GM12875 (cell line): ENCODE results near the gene KHDC4.

Experiments
- H3K4me3 ChIP-seq: one replicate; pipeline ENCODE4 v1.5.1; 2011; ENCODE audit warnings: low read depth, low read length, control low read depth
- TF ChIP-seq, protein P1 (sequence below): IDR thresholded peaks from 2 replicates; pipeline ENCODE4 v1.5.1; 2011; ENCODE audit warnings: low read depth, mild to moderate bottlenecking, control low read depth, inconsistent platforms, low read length, moderate library complexity, borderline replicate concordance; ENCODE audit not compliant: insufficient read depth

The KHDC4 gene

GRCh38 chr1:155882235-155882634 is 52.0 kb downstream of the KHDC4 start:
- no peak overlapping the region for H3K4me3 ChIP-seq
- TF ChIP-seq, protein P1, sequence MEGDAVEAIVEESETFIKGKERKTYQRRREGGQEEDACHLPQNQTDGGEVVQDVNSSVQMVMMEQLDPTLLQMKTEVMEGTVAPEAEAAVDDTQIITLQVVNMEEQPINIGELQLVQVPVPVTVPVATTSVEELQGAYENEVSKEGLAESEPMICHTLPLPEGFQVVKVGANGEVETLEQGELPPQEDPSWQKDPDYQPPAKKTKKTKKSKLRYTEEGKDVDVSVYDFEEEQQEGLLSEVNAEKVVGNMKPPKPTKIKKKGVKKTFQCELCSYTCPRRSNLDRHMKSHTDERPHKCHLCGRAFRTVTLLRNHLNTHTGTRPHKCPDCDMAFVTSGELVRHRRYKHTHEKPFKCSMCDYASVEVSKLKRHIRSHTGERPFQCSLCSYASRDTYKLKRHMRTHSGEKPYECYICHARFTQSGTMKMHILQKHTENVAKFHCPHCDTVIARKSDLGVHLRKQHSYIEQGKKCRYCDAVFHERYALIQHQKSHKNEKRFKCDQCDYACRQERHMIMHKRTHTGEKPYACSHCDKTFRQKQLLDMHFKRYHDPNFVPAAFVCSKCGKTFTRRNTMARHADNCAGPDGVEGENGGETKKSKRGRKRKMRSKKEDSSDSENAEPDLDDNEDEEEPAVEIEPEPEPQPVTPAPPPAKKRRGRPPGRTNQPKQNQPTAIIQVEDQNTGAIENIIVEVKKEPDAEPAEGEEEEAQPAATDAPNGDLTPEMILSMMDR = no peak

GRCh38 chr1:155880950-155881349 is 53.3 kb downstream of the KHDC4 start:
- TF ChIP-seq, protein P1 = no peak
- H3K4me3 ChIP-seq = no peak overlapping the region

- H3K4me3 ChIP-seq = no peak overlapping the region
- TF ChIP-seq, protein P1 = no peak
These were observed 54.0 kb downstream of the KHDC4 start for GRCh38 chr1:155880251-155880650.

GRCh38 chr1:155877945-155878344 is 56.3 kb downstream of the KHDC4 start:
- no peak overlapping the region for H3K4me3 ChIP-seq
- TF ChIP-seq, protein P1 = no peak

GRCh38 chr1:155873860-155874259 is 60.4 kb downstream of the KHDC4 start:
- TF ChIP-seq, protein P1 = no peak
- no peak overlapping the region for H3K4me3 ChIP-seq

- TF ChIP-seq, protein P1 = no peak
- H3K4me3 ChIP-seq = no peak overlapping the region
These were observed 61.7 kb downstream of the KHDC4 start for GRCh38 chr1:155872527-155872926.

DNA sequence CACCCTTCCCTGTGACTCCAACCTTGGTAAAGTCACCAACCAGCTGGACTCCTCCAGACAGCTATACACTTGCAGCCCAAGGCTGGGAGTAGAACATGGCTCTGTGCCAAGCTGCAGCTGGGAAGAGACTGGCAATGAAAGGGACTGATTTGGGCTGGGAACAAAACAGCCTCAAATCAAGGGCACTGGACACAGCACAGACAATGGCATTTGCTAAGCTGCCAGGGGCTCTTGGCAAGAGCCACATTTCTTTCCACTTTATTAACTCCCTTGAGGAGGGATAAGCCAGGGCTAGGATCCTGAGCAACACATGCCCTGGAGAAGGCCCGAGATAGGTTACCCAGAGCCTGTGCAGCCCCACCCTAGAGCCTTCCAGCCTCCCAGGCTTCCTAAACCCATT is 62.8 kb downstream of the KHDC4 start:
- H3K4me3 ChIP-seq = no peak overlapping the region
- TF ChIP-seq, protein P1 = no peak
